Activated CD4-positive, alpha-beta T cell treated with anti-CD3 and anti-CD28 coated beads, Interleukin-2, amount 10 ng/mL, durations not matched to agents 7 days and 5 days (primary cell): ENCODE data around the gene TWF1. TPM values are rescaled to one million over a fixed set of nuclear protein-coding genes. Genes with fewer than 3 reads are reported as not detected.
"Not testable (repeated sequence)": the region's sequence is repeated elsewhere in the genome, so short reads cannot be mapped to it uniquely, and the experiment has no call there.

Experiments
- CTCF ChIA-PET: fragments of 350-600 bp; sonication (Branson Sonifier 250); formaldehyde crosslinking; loops from one replicate; lab custom pipeline; 2021; ENCODE audit warnings: antibody characterized with exemption; lab: Charles Lee
- POLR2A ChIA-PET: fragments of 350-600 bp; sonication (Branson Sonifier 250); formaldehyde crosslinking; loops from one replicate; lab custom pipeline; 2021; ENCODE audit warnings: antibody characterized with exemption; lab: Charles Lee
- DNase-seq: peaks from one replicate; pipeline ENCODE4 v3.0.0-alpha.2; 2020
- H3K27ac Mint-ChIP-seq: one replicate; pipeline ENCODE4 v1.8.0; 2021; ENCODE audit warnings: mild to moderate bottlenecking, moderate library complexity, mixed read lengths
- H3K27me3 Mint-ChIP-seq: one replicate; pipeline ENCODE4 v1.8.0; 2021; ENCODE audit warnings: mixed read lengths
- H3K36me3 Mint-ChIP-seq: one replicate; pipeline ENCODE4 v1.8.0; 2021; ENCODE audit warnings: low read depth, mixed read lengths
- H3K4me1 Mint-ChIP-seq: one replicate; pipeline ENCODE4 v1.8.0; 2021; ENCODE audit warnings: mixed read lengths
- H3K4me3 Mint-ChIP-seq: one replicate; pipeline ENCODE4 v1.8.0; 2021; ENCODE audit warnings: mild to moderate bottlenecking, moderate library complexity, mixed read lengths
- H3K9me3 Mint-ChIP-seq: one replicate; pipeline ENCODE4 v1.8.0; 2021; ENCODE audit warnings: mixed read lengths
- total RNA-seq, 2 experiments: library from RNA; stranded (reverse); gene quantifications; one replicate each; pipeline ENCODE4 v1.2.3, GENCODE V29; 2021

TWF1 gene
- total RNA-seq, 2 experiments from 2014 or later: 24.0 to 31.5 TPM

DNA sequence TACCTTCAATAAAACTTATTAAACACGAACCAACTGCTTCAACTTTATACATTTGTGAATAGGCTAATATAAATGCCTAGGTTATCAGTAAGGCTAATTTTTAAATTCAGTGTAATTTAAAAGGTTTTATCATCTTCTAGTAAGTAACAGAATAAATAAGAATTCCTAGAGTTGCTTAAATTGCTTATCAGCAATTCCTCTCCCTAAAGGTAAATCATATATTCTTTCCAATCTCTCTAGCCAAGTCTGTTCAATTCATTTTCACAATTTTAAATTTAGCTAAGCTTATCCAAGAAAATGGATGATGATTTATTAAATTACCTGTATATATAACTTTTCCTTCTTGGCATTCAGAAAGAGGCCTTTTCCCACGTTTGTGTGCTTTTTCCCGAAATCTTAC lies 52.1 kb downstream of the TWF1 start:
- H3K36me3 Mint-ChIP-seq: peaks cover 50% of the 10 kb centered on the region
- CTCF ChIA-PET: no interaction called here
- peaks cover 11% of the 10 kb centered on the region for H3K9me3 Mint-ChIP-seq
- H3K27me3 Mint-ChIP-seq: no peaks in the 10 kb centered on the region
- no peak overlapping the region for H3K4me3 Mint-ChIP-seq
- H3K4me1 Mint-ChIP-seq: peaks cover 48% of the 10 kb centered on the region
- no peak for DNase-seq
- POLR2A ChIA-PET: no interaction called here
- H3K27ac Mint-ChIP-seq: no peak overlapping the region

DNA sequence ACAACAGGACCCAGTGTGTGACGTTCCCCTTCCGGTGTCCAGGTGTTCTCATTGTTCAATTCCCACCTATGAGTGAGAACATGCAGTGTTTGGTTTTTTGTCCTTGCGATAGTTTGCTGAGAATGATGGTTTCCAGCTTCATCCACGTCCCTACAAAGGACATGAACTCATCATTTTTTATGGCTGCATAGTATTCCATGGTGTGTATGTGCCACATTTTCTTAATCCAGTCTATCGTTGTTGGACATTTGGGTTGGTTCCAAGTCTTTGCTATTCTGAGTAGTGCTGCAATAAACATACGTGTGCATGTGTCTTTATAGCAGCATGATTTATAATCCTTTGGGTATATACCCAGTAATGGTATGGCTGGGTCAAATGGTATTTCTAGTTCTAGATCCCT lies 54.8 kb downstream of the TWF1 start:
- H3K4me3 Mint-ChIP-seq, POLR2A ChIA-PET: not testable (repeated sequence)
- peaks cover 48% of the 10 kb centered on the region for H3K36me3 Mint-ChIP-seq

DNA sequence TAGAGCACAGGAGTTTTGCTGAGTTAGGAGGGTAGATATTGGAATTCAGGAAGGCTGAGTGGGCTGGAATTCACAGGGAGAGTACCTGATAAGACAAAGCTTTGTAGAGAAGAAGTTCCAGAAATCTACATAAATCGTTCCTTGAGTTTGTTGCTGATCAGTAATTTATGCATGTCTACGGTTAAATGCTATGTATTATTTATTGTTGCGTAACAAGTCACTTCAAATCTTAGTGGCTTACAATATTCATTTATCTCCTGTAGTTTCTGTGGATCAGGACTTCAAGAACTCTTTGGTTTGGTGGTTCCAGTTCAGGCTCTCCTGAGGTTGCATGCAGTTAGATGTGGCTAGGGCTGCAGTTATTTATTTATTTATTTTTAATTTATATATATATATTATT lies 55.3 kb downstream of the TWF1 start:
- ChIA-PET CTCF (no interaction called here), POLR2A (no interaction called here)
- no peak for DNase-seq
- peaks cover 24% of the 10 kb centered on the region for H3K4me1 Mint-ChIP-seq
- H3K4me3 Mint-ChIP-seq: no peak overlapping the region
- no peaks in the 10 kb centered on the region for H3K27me3 Mint-ChIP-seq
- no peak overlapping the region for H3K27ac Mint-ChIP-seq
- peaks cover 48% of the 10 kb centered on the region for H3K36me3 Mint-ChIP-seq
- H3K9me3 Mint-ChIP-seq: peaks cover 11% of the 10 kb centered on the region

More for the DNA sequence above, 54.8 kb downstream of the TWF1 start:
- H3K27ac Mint-ChIP-seq, CTCF ChIA-PET, H3K27me3 Mint-ChIP-seq, DNase-seq: not testable (repeated sequence)
- Mint-ChIP-seq H3K9me3 (peaks cover 11% of the 10 kb centered on the region), H3K4me1 (peaks cover 30% of the 10 kb centered on the region)

DNA sequence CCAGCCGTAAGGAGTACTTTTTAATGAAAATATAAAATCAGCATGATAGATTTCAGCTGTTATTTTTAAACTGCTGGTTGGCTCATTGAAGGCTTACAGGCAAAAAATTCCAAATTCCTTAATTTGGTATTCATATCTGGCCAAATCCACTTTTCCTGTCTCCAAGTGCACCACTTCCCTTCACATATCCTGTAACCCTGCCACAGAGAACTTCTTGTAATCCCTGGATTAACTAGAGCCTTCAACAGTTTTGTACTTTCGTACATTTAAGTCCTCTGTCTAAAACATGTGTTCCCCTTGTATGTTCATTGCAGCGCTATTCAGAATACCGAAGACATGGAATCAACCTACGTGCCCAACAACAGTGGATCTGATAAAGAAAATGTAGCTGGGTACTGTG lies 57.1 kb downstream of the TWF1 start:
- Mint-ChIP-seq H3K36me3 (peaks cover 45% of the 10 kb centered on the region), H3K4me1 (peaks cover 14% of the 10 kb centered on the region), H3K9me3 (peaks cover 6% of the 10 kb centered on the region), H3K27ac (no peak overlapping the region), H3K4me3 (no peak overlapping the region), H3K27me3 (no peaks in the 10 kb centered on the region)
- DNase-seq: no peak
- ChIA-PET CTCF (interaction anchor here (1.0 kb wide), 1 partner anchor 9 kb away, joined by 3 read pairs; no protein-coding TSS in a partner anchor), POLR2A (no interaction called here)

DNA sequence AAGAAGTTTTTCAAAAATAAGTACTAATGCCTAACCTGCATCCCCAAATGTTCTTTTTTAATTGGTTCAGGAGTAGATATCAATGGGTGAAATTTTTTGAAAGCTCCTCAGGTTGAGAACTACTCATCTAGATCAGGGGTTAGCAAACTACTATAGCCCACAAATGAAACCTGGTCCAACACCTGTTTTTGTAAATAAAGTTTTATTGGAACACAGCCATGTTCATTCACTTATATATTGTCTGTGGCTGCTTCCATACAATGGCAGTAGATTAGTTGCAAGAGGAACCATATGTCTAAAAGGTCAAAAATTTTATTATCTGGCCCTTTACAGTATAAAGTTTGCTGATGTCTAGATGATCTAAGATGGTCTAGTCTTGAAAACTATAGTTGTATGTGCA lies 61.3 kb downstream of the TWF1 start:
- Mint-ChIP-seq H3K4me1 (no peaks in the 10 kb centered on the region), H3K27me3 (no peaks in the 10 kb centered on the region), H3K9me3 (no peaks in the 10 kb centered on the region), H3K4me3 (no peak overlapping the region), H3K27ac (no peak overlapping the region), H3K36me3 (peaks cover 38% of the 10 kb centered on the region)
- ChIA-PET CTCF (no interaction called here), POLR2A (no interaction called here)
- no peak for DNase-seq

Other genes with a start within 250 kb of the TWF1 start
- gene PUS7L, start 47.5 kb downstream of the TWF1 start, total RNA-seq: 10 to 100 TPM; 17.4 to 22.4 TPM
- gene IRAK4, start 47.4 kb downstream of the TWF1 start, total RNA-seq: 10 to 100 TPM; 39.0 to 41.4 TPM
- under 1 TPM; 0.77 to 0.79 TPM for gene TMEM117, start 29.8 kb upstream of the TWF1 start, total RNA-seq